HEK293 (cell line): Measurements from ENCODE around the gene AGRN.

Experiments used
- CTCF ChIA-PET: fragments of 350-600 bp; formaldehyde crosslinking; extraction: SDS; loops from one replicate; lab custom pipeline; 2021; ENCODE audit warnings: antibody characterized with exemption; lab: Yijun Ruan, JAX
- POLR2A ChIA-PET: fragments of 300-600 bp; formaldehyde crosslinking; extraction: SDS; loops from one replicate; lab custom pipeline; 2020; ENCODE audit warnings: antibody characterized with exemption, inconsistent platforms; lab: Yijun Ruan, JAX
- H3K27ac ChIP-seq: fragments of 200-500 bp; sonication (Bioruptor generic); 2 replicates; pipeline ENCODE4 v1.5.1; 2014; ENCODE audit warnings: low read depth, low read length, control low read depth, inconsistent platforms; ENCODE audit errors: extremely low read depth
- H3K36me3 ChIP-seq, 2 experiments: fragments of 200-500 bp in 1 of 2; sonication (Bioruptor generic) in 1 of 2; 1 replicate in 1 of 2; 2 replicates in 1 of 2; pipeline ENCODE4 v1.5.1; 2014 to 2017; ENCODE audit warnings: inconsistent platforms in 2 of 2, low read length in 2 of 2; ENCODE audit not compliant: control insufficient read depth in 2 of 2, insufficient read depth in 1 of 2
- H3K4me1 ChIP-seq: fragments of 200-500 bp; sonication (Bioruptor generic); 2 replicates; pipeline ENCODE4 v1.5.1; 2014; ENCODE audit warnings: mild to moderate bottlenecking, low read length, inconsistent platforms; ENCODE audit not compliant: control insufficient read depth, insufficient read depth
- H3K4me3 ChIP-seq: 2 replicates; pipeline ENCODE4 v1.5.1; 2011; ENCODE audit warnings: low read depth, mild to moderate bottlenecking, control low read depth, low read length, moderate library complexity
- H3K9me3 ChIP-seq: fragments of 200-500 bp; sonication (Bioruptor generic); 2 replicates; pipeline ENCODE4 v1.5.1; 2014; ENCODE audit warnings: low read depth, low read length, inconsistent platforms; ENCODE audit not compliant: control insufficient read depth, insufficient read depth
- CTCF ChIP-seq: fragments of 450-650 bp; formaldehyde crosslinking; IDR thresholded peaks from 2 replicates; pipeline ENCODE4 v1.5.1; 2016; ENCODE audit warnings: missing biosample characterization, missing genetic modification characterization
- KLF9 ChIP-seq: fragments of 450-650 bp; formaldehyde crosslinking; IDR thresholded peaks from 2 replicates; pipeline ENCODE4 v1.5.1; 2016; ENCODE audit warnings: missing biosample characterization, missing genetic modification characterization, low read depth
- PATZ1 ChIP-seq: fragments of 450-650 bp; formaldehyde crosslinking; IDR thresholded peaks from 2 replicates; pipeline ENCODE4 v1.5.1; 2016; ENCODE audit warnings: missing biosample characterization, missing genetic modification characterization
- PBX3 ChIP-seq: sonication (generic); formaldehyde crosslinking; IDR thresholded peaks from 2 replicates; pipeline ENCODE4 v1.8.1; 2022; ENCODE audit warnings: mild to moderate bottlenecking, moderate library complexity, missing genetic modification reagents
- SP2 ChIP-seq: fragments of 450-650 bp; formaldehyde crosslinking; IDR thresholded peaks from 2 replicates; pipeline ENCODE4 v1.5.1; 2016; ENCODE audit warnings: missing biosample characterization, missing genetic modification characterization
- ZBTB10 ChIP-seq: fragments of 450-650 bp; formaldehyde crosslinking; IDR thresholded peaks from 2 replicates; pipeline ENCODE4 v1.5.1; 2016; ENCODE audit warnings: missing biosample characterization, missing genetic modification characterization
- ZBTB11 ChIP-seq: fragments of 450-650 bp; formaldehyde crosslinking; conservative IDR thresholded peaks from 2 replicates; pipeline ENCODE4 v1.5.1; 2016; ENCODE audit warnings: low read depth, missing biosample characterization, missing genetic modification characterization
- ZBTB6 ChIP-seq: fragments of 450-650 bp; formaldehyde crosslinking; IDR thresholded peaks from 2 replicates; pipeline ENCODE4 v1.5.1; 2017; ENCODE audit warnings: missing biosample characterization, missing genetic modification characterization
- ZFHX2 ChIP-seq: fragments of 450-650 bp; formaldehyde crosslinking; conservative IDR thresholded peaks from 2 replicates; pipeline ENCODE4 v1.5.1; 2016; ENCODE audit warnings: missing biosample characterization, missing genetic modification characterization
- ZNF148 ChIP-seq: fragments of 450-650 bp; formaldehyde crosslinking; IDR thresholded peaks from 2 replicates; pipeline ENCODE4 v1.5.0; 2017; ENCODE audit warnings: missing biosample characterization, missing genetic modification characterization, borderline replicate concordance
- ZNF223 ChIP-seq: fragments of 450-650 bp; formaldehyde crosslinking; IDR thresholded peaks from 2 replicates; pipeline ENCODE4 v1.5.1; 2016; ENCODE audit warnings: missing biosample characterization, missing genetic modification characterization
- ZNF341 ChIP-seq: fragments of 450-650 bp; formaldehyde crosslinking; IDR thresholded peaks from 2 replicates; pipeline ENCODE4; 2016; ENCODE audit warnings: low read depth, missing biosample characterization, missing genetic modification characterization
- ZNF398 ChIP-seq: fragments of 450-650 bp; formaldehyde crosslinking; IDR thresholded peaks from 2 replicates; pipeline ENCODE4 v1.5.1; 2017; ENCODE audit warnings: missing biosample characterization, missing genetic modification characterization
- ZNF624 ChIP-seq: fragments of 450-650 bp; formaldehyde crosslinking; IDR thresholded peaks from 2 replicates; pipeline ENCODE4 v1.5.1; 2017; ENCODE audit warnings: missing biosample characterization, missing genetic modification characterization
- ZNF76 ChIP-seq: fragments of 450-650 bp; formaldehyde crosslinking; IDR thresholded peaks from 2 replicates; pipeline ENCODE4; 2016; ENCODE audit warnings: low read depth, missing biosample characterization, missing genetic modification characterization, borderline replicate concordance
- ZNF837 ChIP-seq: fragments of 450-650 bp; formaldehyde crosslinking; IDR thresholded peaks from 2 replicates; pipeline ENCODE4 v1.5.1; 2016; ENCODE audit warnings: missing biosample characterization, missing genetic modification characterization

The AGRN gene

GRCh38 chr1:982765-983436 lies 37.0 kb upstream of the AGRN start (continued):
- no peak for TF ChIP-seq ZBTB6 (tag by site-specific recombination)
- no peak for TF ChIP-seq ZNF76 (tag by site-specific recombination)
- no peak for TF ChIP-seq ZNF624
- no peak for TF ChIP-seq ZBTB11 (tag by site-specific recombination)
- no peak for TF ChIP-seq ZNF148 (tag by site-specific recombination)
- no peak for TF ChIP-seq ZNF341

GRCh38 chr1:983798-984475 lies 36.0 kb upstream of the AGRN start:
- Histone ChIP-seq H3K27ac (no peak overlapping the region), H3K4me3 (no peak overlapping the region), H3K9me3 (no peaks in the 10 kb centered on the region), H3K4me1 (no peaks in the 10 kb centered on the region), H3K36me3 (no peaks in the 10 kb centered on the region)
- ChIA-PET CTCF (interaction anchor here (0.6 to 4.0 kb wide), 29 partner anchors 8 to 343 kb away, joined by 3 to 53 read pairs (median 4); partner anchors contain the start of gene AGRN), POLR2A (interaction anchor here (0.9 to 2.0 kb wide), 2 partner anchors 11 to 308 kb away, joined by 3 to 11 read pairs; no protein-coding TSS in a partner anchor)
- TF ChIP-seq KLF9 (tag by site-specific recombination): 0 out of 2 replicates have a peak, but pooled peaks have one; percentile 20
- TF ChIP-seq ZNF398 (tag by site-specific recombination): no peak
- TF ChIP-seq ZNF223: no peak
- peak; percentile 35; the same call in 1 of the 2 replicates for TF ChIP-seq ZFHX2 (tag by site-specific recombination)
- TF ChIP-seq PATZ1 (tag by site-specific recombination): peak; percentile 86
- 0 out of 2 replicates have a peak, but pooled peaks have one; percentile 39 for TF ChIP-seq PBX3 (CRISPR knock-in tag)
- no peak for TF ChIP-seq ZNF837
- TF ChIP-seq CTCF (tag by site-specific recombination): peak; percentile 54
- peak; percentile 56 for TF ChIP-seq ZBTB10 (tag by site-specific recombination)
- peak; percentile 32 for TF ChIP-seq SP2 (tag by site-specific recombination)
